CD14-positive monocyte (primary cell): Measurements from ENCODE around the gene MAX. TPM values are rescaled to one million over a fixed set of nuclear protein-coding genes. Genes with fewer than 3 reads are reported as not detected.

ENCODE experiments used
- DNase-seq, 3 donors: peaks; one replicate each; pipeline ENCODE4 v3.0.0-alpha.2; 2011 to 2022
- H2AFZ ChIP-seq: 2 replicates; pipeline ENCODE4 v1.6.0; 2012; ENCODE audit warnings: mild to moderate bottlenecking, low read depth, low read length, inconsistent platforms; ENCODE audit not compliant: insufficient read depth, poor library complexity, severe bottlenecking
- H3K27ac ChIP-seq, 2 donors: 1 replicate in 1 of 2; 2 replicates in 1 of 2; pipeline ENCODE4 v1.5.1; 2012 to 2013; ENCODE audit warnings: low read length in 2 of 2, control low read depth in 1 of 2, inconsistent platforms in 1 of 2, low read depth in 1 of 2, mild to moderate bottlenecking in 1 of 2
- H3K27me3 ChIP-seq, 2 donors: one replicate each; pipeline versions ENCODE4 v1.6.0 to v1.6.1; 2011 to 2013; ENCODE audit warnings: low read length in 2 of 2; ENCODE audit not compliant: control insufficient read depth in 2 of 2, insufficient read depth in 2 of 2
- H3K36me3 ChIP-seq, 2 donors: replicated peaks in 1 of 2; 1 replicate in 1 of 2; 2 replicates in 1 of 2; pipeline versions ENCODE4 v1.5.1 to v1.6.1; 2012 to 2013; ENCODE audit warnings: low read length in 2 of 2, control low read depth in 1 of 2, inconsistent platforms in 1 of 2, mild to moderate bottlenecking in 1 of 2; ENCODE audit not compliant: insufficient read depth in 2 of 2, control insufficient read depth in 1 of 2
- H3K4me1 ChIP-seq, 2 donors: 1 replicate in 1 of 2; 2 replicates in 1 of 2; pipeline versions ENCODE4 v1.5.1 to v1.6.1; 2012 to 2013; ENCODE audit warnings: low read length in 2 of 2, control low read depth in 1 of 2, inconsistent platforms in 1 of 2, mild to moderate bottlenecking in 1 of 2, moderate library complexity in 1 of 2; ENCODE audit not compliant: insufficient read depth in 2 of 2, control insufficient read depth in 1 of 2
- H3K4me2 ChIP-seq: replicated peaks from 2 replicates; pipeline ENCODE3; 2012; ENCODE audit warnings: low read length, moderate library complexity, mild to moderate bottlenecking; ENCODE audit not compliant: poor library complexity, severe bottlenecking; ENCODE audit errors: extremely low read depth
- H3K4me3 ChIP-seq, 3 experiments: fragments of 200-600 bp in 1 of 3; sonication (generic) in 1 of 3; replicated peaks in 1 of 3; 1 replicate in 2 of 3; 2 replicates in 1 of 3; pipeline ENCODE4 v1.5.1; 2011 to 2013; ENCODE audit warnings: low read length in 3 of 3, mild to moderate bottlenecking in 3 of 3, control low read depth in 2 of 3, low read depth in 2 of 3, inconsistent platforms in 1 of 3, moderate library complexity in 1 of 3
- H3K79me2 ChIP-seq: 2 replicates; pipeline ENCODE4 v1.6.0; 2012; ENCODE audit warnings: mild to moderate bottlenecking, control low read depth, inconsistent platforms, low read length, moderate library complexity; ENCODE audit not compliant: insufficient read depth
- H3K9ac ChIP-seq: 2 replicates; pipeline ENCODE4 v1.6.0; 2017; ENCODE audit warnings: low read length, mild to moderate bottlenecking; ENCODE audit not compliant: insufficient read depth, poor library complexity, severe bottlenecking
- H3K9me3 ChIP-seq, 2 donors: replicated peaks in 1 of 2; 1 replicate in 1 of 2; 2 replicates in 1 of 2; pipeline versions ENCODE4 v1.5.1 to v1.6.1; 2012 to 2013; ENCODE audit warnings: low read length in 2 of 2, control low read depth in 1 of 2; ENCODE audit not compliant: control insufficient read depth in 1 of 2, insufficient read depth in 1 of 2
- H4K20me1 ChIP-seq: 2 replicates; pipeline ENCODE4 v1.6.0; 2012; ENCODE audit warnings: mild to moderate bottlenecking, low read length, control low read depth, moderate library complexity; ENCODE audit not compliant: insufficient read depth
- H3K27ac Mint-ChIP-seq, 7 donors: one replicate each; pipeline ENCODE4 v1.8.0; 2020; ENCODE audit warnings: mild to moderate bottlenecking in 7 of 7, mixed read lengths in 7 of 7, moderate library complexity in 6 of 7, inconsistent platforms in 2 of 7
- H3K27me3 Mint-ChIP-seq, 3 donors: one replicate each; pipeline ENCODE4 v1.8.0; 2021 to 2022; ENCODE audit warnings: low read depth in 3 of 3, mild to moderate bottlenecking in 3 of 3, mixed read lengths in 3 of 3, moderate library complexity in 3 of 3, inconsistent platforms in 1 of 3
- H3K36me3 Mint-ChIP-seq, 2 donors: one replicate each; pipeline ENCODE4 v1.8.0; 2020; ENCODE audit warnings: mixed read lengths in 2 of 2, inconsistent platforms in 1 of 2, mild to moderate bottlenecking in 1 of 2
- H3K4me1 Mint-ChIP-seq: one replicate; pipeline ENCODE4 v1.8.0; 2020; ENCODE audit warnings: mild to moderate bottlenecking, mixed read lengths
- H3K4me3 Mint-ChIP-seq, 2 donors: one replicate each; pipeline ENCODE4 v1.8.0; 2020; ENCODE audit warnings: mild to moderate bottlenecking in 2 of 2, mixed read lengths in 2 of 2, moderate library complexity in 1 of 2
- H3K9me3 Mint-ChIP-seq, 7 donors: one replicate each; pipeline ENCODE4 v1.8.0; 2020 to 2022; ENCODE audit warnings: mixed read lengths in 7 of 7, mild to moderate bottlenecking in 6 of 7, moderate library complexity in 6 of 7, inconsistent platforms in 2 of 7
- WGBS: methylation state at CpG from one replicate; pipeline ENCODE4 v1.1.5; 2013; ENCODE audit warnings: missing lambda C conversion rate; ENCODE audit not compliant: insufficient coverage; 5-methylcytosine and 5-hydroxymethylcytosine counted together
- intact Hi-C, 2 donors: fragments of 100-400 bp; cut with micrococcal nuclease; formaldehyde crosslinking; loops; one replicate each; pipeline versions ENCODE4 v1.15.0 to v1.15.1; 2023
- polyA plus RNA-seq, 3 donors: library from polyadenylated mRNA; depleted of rRNA in 1 of 3; unstranded in 2 of 3; stranded (reverse) in 1 of 3; fragments of 300-500 nt in 2 of 3; fragments of >200 nt in 1 of 3; fragmentation: Illumina TruSeq in 2 of 3; gene quantifications; 1 replicate in 2 of 3; 2 replicates in 1 of 3; pipeline ENCODE4 v1.2.3, GENCODE V29; 2012 to 2021
- TF ChIP-seq, protein P1 (sequence below): fragments of 200-600 bp; IDR thresholded peaks from one replicate; pipeline ENCODE4 v1.8.0; 2022; ENCODE audit warnings: antibody characterized with exemption, mild to moderate bottlenecking

Gene MAX
- polyA plus RNA-seq, 3 donors, result 78.2 to 87.0 (median 81.5) TPM

DNA sequence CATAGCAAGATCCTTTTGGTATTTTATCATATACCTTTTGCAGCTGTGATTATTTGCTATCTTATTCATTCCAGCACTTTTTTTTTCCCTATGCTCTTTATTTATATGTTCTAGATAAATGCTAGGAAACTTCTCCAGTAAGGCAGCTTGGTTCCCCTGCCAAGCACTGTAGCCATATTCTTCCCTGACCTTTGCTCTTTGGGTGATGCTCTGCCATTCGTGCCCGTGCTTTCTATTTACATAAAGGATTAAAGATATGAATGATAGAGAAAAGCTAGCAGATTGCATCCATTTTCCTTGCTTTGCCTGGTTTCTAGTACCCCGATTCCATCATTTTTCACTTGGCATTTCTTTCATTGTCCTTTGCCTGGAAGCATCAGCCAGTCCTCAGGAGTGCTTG is 73.4 kb downstream of the MAX start:
- Mint-ChIP-seq H3K36me3 (peaks cover 62 to 86% of the 10 kb centered on the region in 2 donors), H3K9me3 (no peaks in the 10 kb centered on the region), H3K4me3 (no peak overlapping the region), H3K27ac (peak overlapping the region in 1 of 7 donors; percentile 6), H3K4me1 (peaks cover 8% of the 10 kb centered on the region), H3K27me3 (peaks cover 0 to 2% (median 0%) of the 10 kb centered on the region in 3 donors)
- intact Hi-C loops, result no loop called here
- Histone ChIP-seq H3K27ac (peak overlapping the region in 1 of 2 donors; percentile 8), H4K20me1 (no peaks in the 10 kb centered on the region), H3K4me1 (no peaks in the 10 kb centered on the region), H3K9me3 (no peaks in the 10 kb centered on the region), H3K4me3 (no peak overlapping the region), H3K36me3 (peaks cover 54 to 92% of the 10 kb centered on the region in 2 donors), H3K9ac (no peak overlapping the region), H3K27me3 (no peaks in the 10 kb centered on the region), H2AFZ (no peak overlapping the region), H3K4me2 (no peak overlapping the region), H3K79me2 (no peaks in the 10 kb centered on the region)
- TF ChIP-seq, protein P1, sequence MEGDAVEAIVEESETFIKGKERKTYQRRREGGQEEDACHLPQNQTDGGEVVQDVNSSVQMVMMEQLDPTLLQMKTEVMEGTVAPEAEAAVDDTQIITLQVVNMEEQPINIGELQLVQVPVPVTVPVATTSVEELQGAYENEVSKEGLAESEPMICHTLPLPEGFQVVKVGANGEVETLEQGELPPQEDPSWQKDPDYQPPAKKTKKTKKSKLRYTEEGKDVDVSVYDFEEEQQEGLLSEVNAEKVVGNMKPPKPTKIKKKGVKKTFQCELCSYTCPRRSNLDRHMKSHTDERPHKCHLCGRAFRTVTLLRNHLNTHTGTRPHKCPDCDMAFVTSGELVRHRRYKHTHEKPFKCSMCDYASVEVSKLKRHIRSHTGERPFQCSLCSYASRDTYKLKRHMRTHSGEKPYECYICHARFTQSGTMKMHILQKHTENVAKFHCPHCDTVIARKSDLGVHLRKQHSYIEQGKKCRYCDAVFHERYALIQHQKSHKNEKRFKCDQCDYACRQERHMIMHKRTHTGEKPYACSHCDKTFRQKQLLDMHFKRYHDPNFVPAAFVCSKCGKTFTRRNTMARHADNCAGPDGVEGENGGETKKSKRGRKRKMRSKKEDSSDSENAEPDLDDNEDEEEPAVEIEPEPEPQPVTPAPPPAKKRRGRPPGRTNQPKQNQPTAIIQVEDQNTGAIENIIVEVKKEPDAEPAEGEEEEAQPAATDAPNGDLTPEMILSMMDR, result no peak
- no peak for DNase-seq
- no CpG with 5 or more reads among the region's 3 CpGs for WGBS

DNA sequence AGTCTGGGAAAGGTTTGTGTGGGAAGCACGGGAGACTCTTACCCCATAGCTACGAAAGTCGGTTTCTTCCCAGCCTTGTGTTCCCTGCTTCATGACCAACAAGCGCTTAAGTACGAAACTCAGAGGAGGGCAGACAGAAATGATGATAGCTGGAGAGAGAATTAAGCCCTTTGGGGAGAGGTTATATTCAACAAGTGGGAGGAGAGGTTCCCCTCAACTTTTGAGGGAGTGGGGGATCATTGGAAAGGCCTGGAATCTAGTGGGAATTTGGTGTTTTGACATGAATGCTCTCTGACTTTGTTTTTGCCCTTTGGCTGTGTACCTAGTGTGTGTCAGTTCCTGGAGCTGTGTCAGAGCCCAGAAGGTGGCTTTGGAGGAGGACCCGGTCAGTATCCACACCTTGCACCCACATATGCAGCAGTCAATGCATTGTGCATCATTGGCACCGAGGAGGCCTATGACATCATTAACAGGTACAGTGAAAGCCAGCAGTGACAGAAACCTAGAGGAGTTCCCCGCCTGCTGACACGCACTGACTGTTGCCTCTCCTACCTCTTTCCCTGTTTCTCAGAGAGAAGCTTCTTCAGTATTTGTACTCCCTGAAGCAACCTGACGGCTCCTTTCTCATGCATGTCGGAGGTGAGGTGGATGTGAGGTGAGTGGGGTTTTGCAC is 75.1 kb downstream of the MAX start:
- Mint-ChIP-seq H3K4me3 (no peak overlapping the region), H3K4me1 (peaks cover 8% of the 10 kb centered on the region), H3K27ac (peak overlapping the region in 3 of 7 donors; percentile 26 to 70 (median 26)), H3K27me3 (peaks cover 0 to 2% (median 0%) of the 10 kb centered on the region in 3 donors), H3K36me3 (peaks cover 56 to 80% of the 10 kb centered on the region in 2 donors), H3K9me3 (no peaks in the 10 kb centered on the region)
- DNase-seq, result no peak
- no peaks in the 10 kb centered on the region for H3K9me3 ChIP-seq
- H3K9ac ChIP-seq, result no peak overlapping the region
- H2AFZ ChIP-seq, result no peak overlapping the region
- no peak overlapping the region for H3K4me3 ChIP-seq
- TF ChIP-seq, protein P1, result no peak
- intact Hi-C loops, result no loop called here
- no peaks in the 10 kb centered on the region for H4K20me1 ChIP-seq
- H3K4me2 ChIP-seq, result no peak overlapping the region
- H3K27ac ChIP-seq, result no peak overlapping the region
- H3K27me3 ChIP-seq, result no peaks in the 10 kb centered on the region
- 98% methylated on average over 10 of the region's 11 CpGs for WGBS
- no peaks in the 10 kb centered on the region for H3K4me1 ChIP-seq
- peaks cover 47 to 91% of the 10 kb centered on the region in 2 donors for H3K36me3 ChIP-seq
- H3K79me2 ChIP-seq, result no peaks in the 10 kb centered on the region
